PC-3 (cell line): ENCODE data around the gene AGPAT3. TPM values are rescaled to one million over a fixed set of nuclear protein-coding genes. Genes with fewer than 3 reads are reported as not detected.
A peak's percentile ranks its signal among the peaks of the same experiment; 100 is the strongest.

Source experiments
- ATAC-seq: fragments of 200-7000 bp; cut with Tn5 transposase; 2 replicates; pipeline ENCODE4 v1.9.1; 2020; ENCODE audit warnings: mild to moderate bottlenecking, moderate library complexity
- BruUV-seq: library from RNA; stranded (reverse); fragments of 400-500 nt; replicated peaks from 2 replicates; lab custom pipeline; 2021; lab: Mats Ljungman, UMichigan
- CTCF ChIA-PET: fragments of 300-600 bp; sonication (Branson Sonifier 250); formaldehyde crosslinking; loops from one replicate; lab custom pipeline; 2022; ENCODE audit warnings: antibody characterized with exemption; lab: Charles Lee
- POLR2A ChIA-PET: fragments of 300-600 bp; sonication (Branson Sonifier 250); formaldehyde crosslinking; loops from one replicate; lab custom pipeline; 2022; ENCODE audit warnings: antibody characterized with exemption; ENCODE audit not compliant: unreplicated experiment; lab: Charles Lee
- DNase-seq: peaks from one replicate; pipeline ENCODE4 v3.0.0-alpha.2; 2015
- H2AFZ ChIP-seq: fragments of 300-600 bp; sonication (generic); 2 replicates; pipeline ENCODE4 v1.6.0; 2016; ENCODE audit warnings: antibody characterized with exemption, low read length
- H3F3A ChIP-seq: fragments of 300-600 bp; sonication (generic); one replicate; pipeline ENCODE4 v1.6.0; 2017; ENCODE audit warnings: antibody characterized with exemption, low read length, control low read depth, mild to moderate bottlenecking; ENCODE audit not compliant: unreplicated experiment
- H3K27ac ChIP-seq: fragments of 300-600 bp; sonication (generic); 2 replicates; pipeline ENCODE4 v1.5.1; 2016; ENCODE audit warnings: mild to moderate bottlenecking, low read length
- H3K27me3 ChIP-seq: fragments of 300-600 bp; sonication (generic); 2 replicates; pipeline ENCODE4 v1.6.1; 2016; ENCODE audit warnings: low read length, mixed read lengths
- H3K36me3 ChIP-seq: fragments of 300-600 bp; sonication (generic); 2 replicates; pipeline ENCODE4 v1.6.1; 2016; ENCODE audit warnings: low read depth, mixed run types, low read length, mixed read lengths
- H3K4me1 ChIP-seq: fragments of 300-600 bp; sonication (generic); 2 replicates; pipeline ENCODE4 v1.5.1; 2016; ENCODE audit warnings: low read length; ENCODE audit not compliant: insufficient read depth
- H3K4me2 ChIP-seq: fragments of 300-600 bp; sonication (generic); 2 replicates; pipeline ENCODE4 v1.6.0; 2016; ENCODE audit warnings: low read length
- H3K4me3 ChIP-seq: fragments of 300-600 bp; sonication (generic); 2 replicates; pipeline ENCODE4 v1.5.1; 2016; ENCODE audit warnings: mild to moderate bottlenecking, low read length, mixed read lengths
- H3K79me2 ChIP-seq: fragments of 300-600 bp; sonication (generic); 2 replicates; pipeline ENCODE4 v1.6.1; 2017; ENCODE audit warnings: low read length, mixed read lengths
- H3K9ac ChIP-seq: fragments of 300-600 bp; sonication (generic); 2 replicates; pipeline ENCODE4 v1.6.0; 2016; ENCODE audit warnings: mild to moderate bottlenecking, low read length
- H3K9me2 ChIP-seq: fragments of 300-600 bp; sonication (generic); replicated peaks from 2 replicates; pipeline ENCODE4 v1.6.1; 2016; ENCODE audit warnings: mixed run types, low read length, mixed read lengths
- H3K9me3 ChIP-seq: fragments of 300-600 bp; sonication (generic); 2 replicates; pipeline ENCODE4 v1.6.1; 2016; ENCODE audit warnings: low read length, mixed read lengths
- H4K20me1 ChIP-seq: fragments of 300-600 bp; sonication (generic); 2 replicates; pipeline ENCODE4 v1.6.1; 2016; ENCODE audit warnings: low read length, mixed read lengths
- EZH2 ChIP-seq: fragments of 300-600 bp; sonication (generic); IDR thresholded peaks from one replicate; pipeline ENCODE4 v1.6.1; 2017; ENCODE audit warnings: antibody characterized with exemption, mild to moderate bottlenecking, low read length; ENCODE audit not compliant: unreplicated experiment
- EZH2phosphoT487 ChIP-seq: fragments of 300-600 bp; sonication (generic); IDR thresholded peaks from 2 replicates; pipeline ENCODE4 v1.6.1; 2018; ENCODE audit warnings: mild to moderate bottlenecking, antibody characterized with exemption, low read length, borderline replicate concordance
- intact Hi-C: fragments of 100-400 bp; cut with micrococcal nuclease; formaldehyde crosslinking; loops from 2 replicates; pipeline ENCODE4 v1.9.0; 2023
- total RNA-seq: library from RNA; depleted of rRNA; stranded (reverse); fragments of >200 nt; gene quantifications from 2 replicates; pipeline ENCODE4 v1.2.3, GENCODE V29; 2014
- TF ChIP-seq, protein P1 (sequence below): fragments of 300-600 bp; sonication (generic); conservative IDR thresholded peaks from 2 replicates; pipeline ENCODE4 v1.5.1; 2017; ENCODE audit warnings: antibody characterized with exemption, low read depth, mild to moderate bottlenecking, low read length

Gene AGPAT3
- total RNA-seq, 1 experiment from 2014 or later = 76.1 TPM

DNA sequence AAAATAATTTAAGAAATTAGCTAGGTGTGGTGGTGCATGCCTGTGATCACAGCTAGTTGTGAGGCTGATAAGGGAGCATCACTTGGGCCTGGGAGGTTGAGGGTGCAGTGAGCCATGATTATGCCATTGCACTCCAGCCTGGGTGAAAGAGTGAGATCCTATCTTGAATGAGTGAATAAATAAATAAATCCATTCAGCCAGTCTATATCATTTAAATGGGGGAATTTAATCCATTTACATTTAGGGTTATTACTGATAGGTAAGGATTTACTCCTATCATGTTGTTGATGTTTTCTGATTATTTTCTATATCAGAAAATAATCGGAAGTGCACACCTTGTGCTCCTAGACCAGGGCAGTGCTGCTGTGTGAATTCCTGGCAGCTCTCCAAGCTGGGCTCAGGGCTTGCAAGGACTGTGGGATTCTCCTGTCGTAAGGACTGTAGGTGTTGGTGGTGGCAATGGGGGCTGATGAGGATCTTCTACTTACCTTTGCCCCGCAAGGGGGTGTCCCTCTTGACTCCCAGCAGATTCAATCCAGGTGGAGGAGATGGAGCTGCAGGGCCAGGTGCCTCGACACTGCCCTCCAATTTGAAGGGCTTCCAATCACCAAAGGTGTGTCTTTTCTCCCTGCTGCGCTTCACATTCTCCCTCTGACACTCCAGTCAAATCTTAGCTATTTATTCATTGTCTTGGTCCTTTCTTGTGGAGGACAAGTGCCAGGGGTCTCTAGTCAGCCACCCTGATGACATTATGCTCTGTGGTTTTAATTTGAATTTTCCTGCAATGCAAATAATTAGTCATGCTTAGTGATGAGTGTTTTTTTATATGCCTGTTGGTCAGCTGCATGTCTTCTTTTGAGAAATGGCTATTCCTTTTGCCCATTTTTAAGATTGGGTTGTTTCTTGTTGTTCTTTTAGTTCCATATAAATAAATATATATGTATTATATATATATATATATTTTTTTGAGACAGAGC lies 133.0 kb downstream of the AGPAT3 start:
- Histone ChIP-seq H3K4me3 (no peak overlapping the region), H3K27ac (no peak overlapping the region), H3K79me2 (no peaks in the 10 kb centered on the region), H3K4me2 (peak overlapping the region; percentile 35), H3F3A (no peaks in the 10 kb centered on the region), H4K20me1 (no peaks in the 10 kb centered on the region), H3K9ac (no peak overlapping the region), H2AFZ (no peak overlapping the region), H3K9me3 (no peaks in the 10 kb centered on the region), H3K9me2 (no peaks in the 10 kb centered on the region), H3K27me3 (no peaks in the 10 kb centered on the region), H3K4me1 (peaks cover 6% of the 10 kb centered on the region), H3K36me3 (no peaks in the 10 kb centered on the region)
- ChIA-PET POLR2A (no interaction called here), CTCF (no interaction called here)
- BruUV-seq = no TSS peak
- TF ChIP-seq EZH2 = no peak
- no peak for TF ChIP-seq EZH2phosphoT487
- TF ChIP-seq, protein P1, sequence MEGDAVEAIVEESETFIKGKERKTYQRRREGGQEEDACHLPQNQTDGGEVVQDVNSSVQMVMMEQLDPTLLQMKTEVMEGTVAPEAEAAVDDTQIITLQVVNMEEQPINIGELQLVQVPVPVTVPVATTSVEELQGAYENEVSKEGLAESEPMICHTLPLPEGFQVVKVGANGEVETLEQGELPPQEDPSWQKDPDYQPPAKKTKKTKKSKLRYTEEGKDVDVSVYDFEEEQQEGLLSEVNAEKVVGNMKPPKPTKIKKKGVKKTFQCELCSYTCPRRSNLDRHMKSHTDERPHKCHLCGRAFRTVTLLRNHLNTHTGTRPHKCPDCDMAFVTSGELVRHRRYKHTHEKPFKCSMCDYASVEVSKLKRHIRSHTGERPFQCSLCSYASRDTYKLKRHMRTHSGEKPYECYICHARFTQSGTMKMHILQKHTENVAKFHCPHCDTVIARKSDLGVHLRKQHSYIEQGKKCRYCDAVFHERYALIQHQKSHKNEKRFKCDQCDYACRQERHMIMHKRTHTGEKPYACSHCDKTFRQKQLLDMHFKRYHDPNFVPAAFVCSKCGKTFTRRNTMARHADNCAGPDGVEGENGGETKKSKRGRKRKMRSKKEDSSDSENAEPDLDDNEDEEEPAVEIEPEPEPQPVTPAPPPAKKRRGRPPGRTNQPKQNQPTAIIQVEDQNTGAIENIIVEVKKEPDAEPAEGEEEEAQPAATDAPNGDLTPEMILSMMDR = no peak
- intact Hi-C loops = no loop called here
- ATAC-seq (peak; percentile 91), DNase-seq (peak; percentile 76)

DNA sequence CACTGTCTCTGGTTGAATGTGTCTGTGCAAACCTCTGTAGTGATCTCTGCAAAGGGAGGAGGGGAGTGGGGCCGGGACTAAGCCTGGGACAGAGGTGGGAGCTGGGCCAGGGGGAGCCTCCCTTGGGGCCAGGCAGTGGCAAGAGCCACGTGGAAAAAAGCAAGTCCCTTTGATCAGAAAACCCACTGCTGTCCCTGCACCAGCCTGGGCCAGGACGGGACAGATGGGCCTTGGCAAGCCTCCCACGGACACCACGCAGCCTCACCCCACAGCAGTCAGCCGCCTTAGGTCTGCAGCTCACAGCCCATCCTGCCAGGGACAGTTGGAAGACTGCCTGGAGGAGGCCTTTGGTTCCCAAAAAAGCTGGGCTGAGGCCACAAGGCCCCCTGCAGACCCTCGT lies 135.3 kb downstream of the AGPAT3 start:
- CTCF ChIA-PET = no interaction called here
- Histone ChIP-seq H3K27ac (no peak overlapping the region), H3K36me3 (no peaks in the 10 kb centered on the region), H3K79me2 (no peaks in the 10 kb centered on the region), H3F3A (no peaks in the 10 kb centered on the region), H3K4me1 (peaks cover 6% of the 10 kb centered on the region), H3K9me2 (no peaks in the 10 kb centered on the region), H3K4me3 (no peak overlapping the region), H3K4me2 (no peak overlapping the region), H3K9me3 (no peaks in the 10 kb centered on the region), H3K9ac (no peak overlapping the region), H4K20me1 (no peaks in the 10 kb centered on the region), H3K27me3 (no peaks in the 10 kb centered on the region), H2AFZ (no peak overlapping the region)
- no peak for ATAC-seq
- POLR2A ChIA-PET = no interaction called here
- TF ChIP-seq EZH2phosphoT487 = no peak
- TF ChIP-seq, protein P1 = no peak
- no peak for DNase-seq
- intact Hi-C loops = no loop called here
- no TSS peak for BruUV-seq

DNA sequence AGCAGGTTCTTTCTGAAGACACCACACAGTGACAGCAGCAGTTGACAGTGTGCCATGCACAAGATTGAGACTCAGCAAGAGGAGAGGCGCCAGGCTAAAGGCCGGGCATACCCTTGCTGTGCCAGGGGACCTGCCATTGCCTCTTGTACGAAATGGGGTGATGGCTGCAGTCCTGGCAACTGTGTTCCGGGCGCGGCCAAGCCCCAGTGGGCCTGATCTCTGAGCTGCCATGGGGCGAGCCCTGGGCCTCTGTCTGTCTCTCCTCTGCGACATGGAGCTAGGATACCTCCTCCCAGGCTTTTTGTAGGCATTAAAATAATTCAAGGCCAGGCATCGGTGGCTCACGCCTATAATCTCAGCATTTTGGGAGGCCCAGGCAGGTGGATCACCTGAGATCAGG lies 137.5 kb downstream of the AGPAT3 start:
- no peaks in the 10 kb centered on the region for H3K9me3 ChIP-seq
- no peak overlapping the region for H3K27ac ChIP-seq
- ATAC-seq = no peak
- no peak overlapping the region for H3K4me2 ChIP-seq
- CTCF ChIA-PET = no interaction called here
- no peaks in the 10 kb centered on the region for H4K20me1 ChIP-seq
- no peak overlapping the region for H3K9ac ChIP-seq
- peaks cover 21% of the 10 kb centered on the region for H3K4me1 ChIP-seq
- no peak overlapping the region for H2AFZ ChIP-seq
- H3K9me2 ChIP-seq = no peaks in the 10 kb centered on the region
- no peaks in the 10 kb centered on the region for H3K79me2 ChIP-seq
- H3K4me3 ChIP-seq = no peak overlapping the region
- POLR2A ChIA-PET = interaction anchor here (0.7 kb wide), 1 partner anchor 21 kb away, joined by 3 read pairs; no protein-coding TSS in a partner anchor
- no peaks in the 10 kb centered on the region for H3K36me3 ChIP-seq
- intact Hi-C loops = no loop called here
- no peaks in the 10 kb centered on the region for H3K27me3 ChIP-seq
- TF ChIP-seq EZH2phosphoT487 = no peak
- TF ChIP-seq EZH2 = no peak
- TF ChIP-seq, protein P1 = no peak
- no peak for DNase-seq
- peaks cover 5% of the 10 kb centered on the region for H3F3A ChIP-seq
- BruUV-seq = no TSS peak
